IMR-90 (cell line): ENCODE results near the gene ZG16B. TPM values are rescaled to one million over a fixed set of nuclear protein-coding genes. Genes with fewer than 3 reads are reported as not detected.

Source experiments
- ATAC-seq: fragments of 200-7000 bp; cut with Tn5 transposase; 2 replicates; pipeline ENCODE4 v1.9.1; 2020; ENCODE audit warnings: low read depth, mild to moderate bottlenecking, moderate library complexity
- BruUV-seq: library from RNA; stranded (reverse); fragments of 400-500 nt; replicated peaks from 2 replicates; lab custom pipeline; 2021; lab: Mats Ljungman, UMichigan
- CTCF ChIA-PET: fragments of 300-600 bp; formaldehyde crosslinking; extraction: SDS; loops from one replicate; lab custom pipeline; 2021; ENCODE audit warnings: antibody characterized with exemption; lab: Yijun Ruan, JAX
- POLR2A ChIA-PET: fragments of 300-600 bp; sonication (Branson Sonifier 250); formaldehyde crosslinking; loops from one replicate; lab custom pipeline; 2022; ENCODE audit warnings: antibody characterized with exemption; ENCODE audit not compliant: unreplicated experiment; lab: Charles Lee
- DNase-seq: peaks from one replicate; pipeline ENCODE4 v3.0.0; 2013
- H2AFZ ChIP-seq: replicated peaks from 2 replicates; pipeline ENCODE3; 2013; ENCODE audit warnings: low read length, mild to moderate bottlenecking; ENCODE audit not compliant: poor library complexity
- H2AK5ac ChIP-seq: 2 replicates; pipeline ENCODE4 v1.6.1; 2013; ENCODE audit warnings: low read depth, low read length, inconsistent platforms
- H2AK9ac ChIP-seq: replicated peaks from 2 replicates; pipeline ENCODE3; 2013; ENCODE audit warnings: mild to moderate bottlenecking, low read depth, low read length, moderate library complexity; ENCODE audit not compliant: poor library complexity
- H2BK120ac ChIP-seq: 2 replicates; pipeline ENCODE4 v1.6.1; 2013; ENCODE audit warnings: low read depth, low read length, inconsistent platforms
- H2BK15ac ChIP-seq: 3 replicates; pipeline ENCODE4 v1.6.1; 2013; ENCODE audit warnings: low read depth, low read length, inconsistent platforms
- H2BK20ac ChIP-seq: 2 replicates; pipeline ENCODE4 v1.6.1; 2013; ENCODE audit warnings: low read depth, mild to moderate bottlenecking, inconsistent platforms, low read length, moderate library complexity
- H2BK5ac ChIP-seq: 2 replicates; pipeline ENCODE4 v1.6.1; 2013; ENCODE audit warnings: mild to moderate bottlenecking, low read depth, low read length, inconsistent platforms; ENCODE audit not compliant: poor library complexity, severe bottlenecking
- H3K14ac ChIP-seq: replicated peaks from 2 replicates; pipeline ENCODE4 v1.6.1; 2013; ENCODE audit warnings: low read depth, low read length, inconsistent platforms
- H3K18ac ChIP-seq: 2 replicates; pipeline ENCODE4 v1.6.1; 2013; ENCODE audit warnings: low read depth, low read length, control low read depth
- H3K23ac ChIP-seq: 2 replicates; pipeline ENCODE4 v1.6.1; 2013; ENCODE audit warnings: low read depth, low read length, inconsistent platforms
- H3K27ac ChIP-seq: 2 replicates; pipeline ENCODE4 v1.5.1; 2013; ENCODE audit warnings: mild to moderate bottlenecking, control low read depth, low read length; ENCODE audit not compliant: insufficient read depth
- H3K27me3 ChIP-seq: 2 replicates; pipeline ENCODE4 v1.6.1; 2013; ENCODE audit warnings: low read length; ENCODE audit not compliant: control insufficient read depth, insufficient read depth
- H3K36me3 ChIP-seq: 2 replicates; pipeline ENCODE4 v1.6.1; 2013; ENCODE audit warnings: low read length, mixed read lengths; ENCODE audit not compliant: control insufficient read depth, insufficient read depth
- H3K4ac ChIP-seq: 2 replicates; pipeline ENCODE4 v1.6.1; 2013; ENCODE audit warnings: low read depth, low read length, inconsistent platforms
- H3K4me1 ChIP-seq: 2 replicates; pipeline ENCODE4 v1.6.1; 2013; ENCODE audit warnings: low read length, mixed read lengths; ENCODE audit not compliant: control insufficient read depth, insufficient read depth
- H3K4me2 ChIP-seq: 2 replicates; pipeline ENCODE4 v1.6.1; 2013; ENCODE audit warnings: low read depth, mild to moderate bottlenecking, control low read depth, low read length, moderate library complexity
- H3K4me3 ChIP-seq: 2 replicates; pipeline ENCODE4 v1.5.1; 2013; ENCODE audit warnings: low read depth, mild to moderate bottlenecking, control low read depth, low read length, moderate library complexity; ENCODE audit not compliant: insufficient read depth
- H3K56ac ChIP-seq: 2 replicates; pipeline ENCODE4 v1.6.1; 2013; ENCODE audit warnings: low read length, inconsistent platforms; ENCODE audit not compliant: insufficient read depth; ENCODE audit errors: extremely low read depth
- H3K79me1 ChIP-seq, 2 experiments: 2 replicates each; pipeline ENCODE4 v1.6.1; 2013; ENCODE audit warnings: low read length in 2 of 2, inconsistent platforms in 1 of 2, low read depth in 1 of 2
- H3K9ac ChIP-seq: 2 replicates; pipeline ENCODE4 v1.6.1; 2013; ENCODE audit warnings: low read depth, low read length, control low read depth
- H3K9me1 ChIP-seq: 2 replicates; pipeline ENCODE4 v1.6.1; 2013; ENCODE audit warnings: low read length, inconsistent platforms; ENCODE audit not compliant: insufficient read depth
- H3K9me3 ChIP-seq: 2 replicates; pipeline ENCODE4 v1.6.1; 2013; ENCODE audit warnings: low read length; ENCODE audit not compliant: control insufficient read depth, insufficient read depth
- H4K20me1 ChIP-seq: 2 replicates; pipeline ENCODE4 v1.6.1; 2013; ENCODE audit warnings: low read length, inconsistent platforms; ENCODE audit not compliant: insufficient read depth
- H4K5ac ChIP-seq: 2 replicates; pipeline ENCODE4 v1.6.1; 2013; ENCODE audit warnings: mild to moderate bottlenecking, low read depth, low read length, control low read depth
- H4K8ac ChIP-seq, 2 experiments: 2 replicates each; pipeline ENCODE4 v1.6.1; 2013; ENCODE audit warnings: low read depth in 2 of 2, low read length in 2 of 2, control low read depth in 1 of 2, inconsistent platforms in 1 of 2
- H4K91ac ChIP-seq: 2 replicates; pipeline ENCODE4 v1.6.1; 2013; ENCODE audit warnings: low read depth, low read length, inconsistent platforms; ENCODE audit not compliant: insufficient read depth
- BHLHE40 ChIP-seq: fragments of 150-350 bp; IDR thresholded peaks from 2 replicates; pipeline ENCODE4 v1.6.1; 2016; ENCODE audit warnings: mild to moderate bottlenecking, low read depth, low read length
- CEBPB ChIP-seq: IDR thresholded peaks from 2 replicates; pipeline ENCODE4 v1.6.1; 2012; ENCODE audit warnings: low read depth, low read length, improper control_type of control experiment
- CHD1 ChIP-seq: IDR thresholded peaks from 2 replicates; pipeline ENCODE4 v1.6.1; 2012; ENCODE audit warnings: low read depth, low read length, improper control_type of control experiment
- CTCF ChIP-seq: conservative IDR thresholded peaks from 2 replicates; pipeline ENCODE4 v1.5.1; 2012; ENCODE audit warnings: mild to moderate bottlenecking, low read depth, low read length, improper control_type of control experiment
- FOS ChIP-seq: fragments of 150-350 bp; IDR thresholded peaks from 2 replicates; pipeline ENCODE4 v1.6.1; 2016; ENCODE audit warnings: low read depth, low read length
- MAFK ChIP-seq: IDR thresholded peaks from 2 replicates; pipeline ENCODE4 v1.6.1; 2012; ENCODE audit warnings: low read depth, low read length, improper control_type of control experiment
- MAZ ChIP-seq: IDR thresholded peaks from 2 replicates; pipeline ENCODE4 v1.6.1; 2012; ENCODE audit warnings: low read depth, mild to moderate bottlenecking, low read length, improper control_type of control experiment, moderate library complexity, borderline replicate concordance
- MXI1 ChIP-seq: IDR thresholded peaks from 2 replicates; pipeline ENCODE4 v1.6.1; 2012; ENCODE audit warnings: low read depth, mild to moderate bottlenecking, low read length, moderate library complexity, borderline replicate concordance
- NFE2L2 ChIP-seq: fragments of 150-350 bp; IDR thresholded peaks from 2 replicates; pipeline ENCODE4 v1.6.1; 2016; ENCODE audit warnings: low read depth, mild to moderate bottlenecking, low read length
- POLR2A ChIP-seq: IDR thresholded peaks from 2 replicates; pipeline ENCODE4 v1.6.1; 2012; ENCODE audit warnings: mild to moderate bottlenecking, low read depth, low read length
- RAD21 ChIP-seq: IDR thresholded peaks from 2 replicates; pipeline ENCODE4 v1.6.1; 2012; ENCODE audit warnings: low read length, improper control_type of control experiment
- RCOR1 ChIP-seq: IDR thresholded peaks from 2 replicates; pipeline ENCODE4 v1.6.1; 2012; ENCODE audit warnings: mild to moderate bottlenecking, low read length, improper control_type of control experiment; ENCODE audit not compliant: insufficient replicate concordance
- RFX5 ChIP-seq: IDR thresholded peaks from 2 replicates; pipeline ENCODE4 v1.8.0; 2012; ENCODE audit warnings: low read depth, mild to moderate bottlenecking, low read length, moderate library complexity
- SMC3 ChIP-seq: fragments of 150-350 bp; IDR thresholded peaks from 2 replicates; pipeline ENCODE4 v1.6.1; 2016; ENCODE audit warnings: low read depth, mild to moderate bottlenecking, antibody characterized with exemption, low read length, moderate library complexity
- WGBS, 2 experiments: methylation state at CpG; one replicate each; pipeline versions ENCODE4 v1.1.5 to v1.1.7; 2013; ENCODE audit warnings: missing lambda C conversion rate in 2 of 2; ENCODE audit not compliant: insufficient read length in 1 of 2; ENCODE audit errors: extremely low coverage in 2 of 2; 5-methylcytosine and 5-hydroxymethylcytosine counted together
- dilution Hi-C: fragments of 300-500 bp; cut with HindIII; formaldehyde crosslinking; loops from one replicate; pipeline ENCODE4 v1.14.3; 2018; ENCODE audit warnings: low sequenced_read_pairs; ENCODE audit not compliant: unreplicated experiment
- in situ Hi-C: fragments of 300-500 bp; cut with MboI; formaldehyde crosslinking; loops from 3 replicates; pipeline ENCODE4 v1.14.3; 2019; ENCODE audit warnings: low sequenced_read_pairs, inconsistent platforms, mixed read lengths
- intact Hi-C: fragments of 100-400 bp; cut with micrococcal nuclease; formaldehyde crosslinking; loops from 2 replicates; pipeline ENCODE4 v1.10.0; 2022
- polyA plus RNA-seq, 3 experiments: library from polyadenylated mRNA; depleted of rRNA; stranded (reverse); fragments of >200 nt; gene quantifications; 2 replicates each; pipeline ENCODE4 v1.2.3, GENCODE V29; 2012; ENCODE audit warnings: low replicate concordance in 1 of 3
- total RNA-seq: library from RNA; depleted of rRNA; stranded (reverse); fragments of >200 nt; gene quantifications from 2 replicates; pipeline ENCODE4 v1.2.3, GENCODE V29; 2012
- TF ChIP-seq, protein P1 (sequence below): fragments of 150-350 bp; IDR thresholded peaks from 2 replicates; pipeline ENCODE4 v1.6.1; 2016; ENCODE audit warnings: low read depth, mild to moderate bottlenecking, low read length, moderate library complexity, borderline replicate concordance
- TF ChIP-seq, protein P2 (sequence below): fragments of 150-350 bp; IDR thresholded peaks from 2 replicates; pipeline ENCODE4 v1.6.1; 2017; ENCODE audit warnings: mild to moderate bottlenecking, antibody characterized with exemption, low read length, low read depth

ZG16B gene
- total and polyA plus RNA-seq, 2 of the 4 experiments (the other 2 are of a cell fraction), result 0.54 to 0.65 TPM

DNA sequence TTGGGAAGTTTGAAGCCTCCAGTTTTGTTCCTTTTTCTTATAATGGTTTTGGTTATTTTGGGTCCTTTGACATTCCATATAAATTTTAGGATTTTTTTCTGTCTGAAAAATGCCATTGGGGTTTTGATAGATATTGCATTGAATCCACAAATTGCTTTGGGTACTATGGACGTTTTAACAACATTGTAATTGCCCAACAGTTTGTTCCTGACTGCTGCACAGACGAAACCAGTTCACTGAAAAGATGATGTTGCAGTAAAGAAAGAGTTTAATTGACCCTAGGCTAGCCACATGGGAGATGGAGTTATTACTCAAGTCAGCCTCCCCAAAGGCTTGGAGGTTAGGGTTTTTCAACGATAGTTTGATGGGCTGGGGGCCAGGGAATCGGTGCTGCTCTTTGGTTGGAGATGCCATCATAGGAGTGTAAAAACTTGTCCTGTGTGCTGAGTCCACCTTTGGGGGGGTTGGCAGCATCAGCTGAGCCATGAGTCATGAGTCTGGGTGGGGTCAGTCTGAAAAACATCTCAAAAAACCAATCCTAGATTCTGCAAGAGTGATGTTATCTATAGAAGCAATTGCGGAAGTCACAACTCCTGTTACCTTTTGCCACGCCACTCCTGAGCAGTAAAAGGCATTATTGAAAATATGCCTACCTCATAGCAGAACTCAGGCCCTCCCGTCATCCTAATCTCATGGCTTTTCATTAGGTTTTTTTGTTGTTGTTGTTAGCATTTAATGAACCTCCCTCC is 34.5 kb upstream of the ZG16B start:
- DNase-seq, result no peak
- H2AK9ac ChIP-seq, result no peak overlapping the region

More for the DNA sequence above, 34.5 kb upstream of the ZG16B start:
- no peak overlapping the region for H2AFZ ChIP-seq
- H3K4me2 ChIP-seq, result no peak overlapping the region
- no peak overlapping the region for H3K9ac ChIP-seq
- H3K9me1 ChIP-seq, result no peaks in the 10 kb centered on the region
- no peak overlapping the region for H4K5ac ChIP-seq
- H2BK15ac ChIP-seq, result no peak overlapping the region
- peaks cover 25% of the 10 kb centered on the region for H3K27me3 ChIP-seq
- ATAC-seq, result no peak
- H3K56ac ChIP-seq, result no peak overlapping the region
- ChIA-PET CTCF (no interaction called here), POLR2A (no interaction called here)
- H3K18ac ChIP-seq, result no peak overlapping the region
- no peaks in the 10 kb centered on the region for H3K79me1 ChIP-seq
- no peak overlapping the region for H2BK120ac ChIP-seq
- no peak overlapping the region for H3K4ac ChIP-seq
- no peak overlapping the region for H4K91ac ChIP-seq
- no TSS peak for BruUV-seq
- no peaks in the 10 kb centered on the region for H3K36me3 ChIP-seq
- H3K4me1 ChIP-seq, result no peaks in the 10 kb centered on the region
- WGBS, 2 experiments, result 51% methylated on average over 2 of the region's 7 CpGs; no CpG with 5 or more reads in 1 of the 2 experiments
- in situ Hi-C loops, result no loop called here
- H2BK20ac ChIP-seq, result no peak overlapping the region
- H3K23ac ChIP-seq, result no peak overlapping the region
- dilution Hi-C loops, result no loop called here
- no peak overlapping the region for H3K4me3 ChIP-seq
- H3K27ac ChIP-seq, result no peak overlapping the region
- H4K8ac ChIP-seq, result no peak overlapping the region
- H3K14ac ChIP-seq, result no peak overlapping the region
- intact Hi-C loops, result no loop called here
- H2BK5ac ChIP-seq, result no peak overlapping the region
- H3K9me3 ChIP-seq, result no peaks in the 10 kb centered on the region
- no peak overlapping the region for H2AK5ac ChIP-seq
- no peaks in the 10 kb centered on the region for H4K20me1 ChIP-seq
- TF ChIP-seq NFE2L2, result no peak
- no peak for TF ChIP-seq RAD21
- no peak for TF ChIP-seq MAZ
- no peak for TF ChIP-seq RFX5
- TF ChIP-seq CHD1, result no peak
- TF ChIP-seq CEBPB, result no peak
- TF ChIP-seq, protein P1, sequence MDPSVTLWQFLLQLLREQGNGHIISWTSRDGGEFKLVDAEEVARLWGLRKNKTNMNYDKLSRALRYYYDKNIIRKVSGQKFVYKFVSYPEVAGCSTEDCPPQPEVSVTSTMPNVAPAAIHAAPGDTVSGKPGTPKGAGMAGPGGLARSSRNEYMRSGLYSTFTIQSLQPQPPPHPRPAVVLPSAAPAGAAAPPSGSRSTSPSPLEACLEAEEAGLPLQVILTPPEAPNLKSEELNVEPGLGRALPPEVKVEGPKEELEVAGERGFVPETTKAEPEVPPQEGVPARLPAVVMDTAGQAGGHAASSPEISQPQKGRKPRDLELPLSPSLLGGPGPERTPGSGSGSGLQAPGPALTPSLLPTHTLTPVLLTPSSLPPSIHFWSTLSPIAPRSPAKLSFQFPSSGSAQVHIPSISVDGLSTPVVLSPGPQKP, result no peak
- no peak for TF ChIP-seq SMC3
- no peak for TF ChIP-seq RCOR1
- TF ChIP-seq, protein P2, sequence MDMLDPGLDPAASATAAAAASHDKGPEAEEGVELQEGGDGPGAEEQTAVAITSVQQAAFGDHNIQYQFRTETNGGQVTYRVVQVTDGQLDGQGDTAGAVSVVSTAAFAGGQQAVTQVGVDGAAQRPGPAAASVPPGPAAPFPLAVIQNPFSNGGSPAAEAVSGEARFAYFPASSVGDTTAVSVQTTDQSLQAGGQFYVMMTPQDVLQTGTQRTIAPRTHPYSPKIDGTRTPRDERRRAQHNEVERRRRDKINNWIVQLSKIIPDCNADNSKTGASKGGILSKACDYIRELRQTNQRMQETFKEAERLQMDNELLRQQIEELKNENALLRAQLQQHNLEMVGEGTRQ, result no peak
- TF ChIP-seq MXI1, result no peak
- TF ChIP-seq FOS, result no peak
- TF ChIP-seq MAFK, result no peak
- no peak for TF ChIP-seq POLR2A
- TF ChIP-seq CTCF, result no peak
- TF ChIP-seq BHLHE40, result no peak
